H1 (cell line): Measurements from ENCODE around the gene LAMC1. TPM values are rescaled to one million over a fixed set of nuclear protein-coding genes. Genes with fewer than 3 reads are reported as not detected.

Source experiments
- BRCA1 ChIP-seq: IDR thresholded peaks from 2 replicates; pipeline ENCODE4 v1.6.1; 2012; ENCODE audit warnings: low read depth, low read length, improper control_type of control experiment
- EGR1 ChIP-seq: IDR thresholded peaks from 2 replicates; pipeline ENCODE4 v1.6.1; 2011; ENCODE audit warnings: low read depth, low read length, borderline replicate concordance
- JUN ChIP-seq: IDR thresholded peaks from 2 replicates; pipeline ENCODE4 v1.6.1; 2011; ENCODE audit warnings: low read depth, mild to moderate bottlenecking, improper control_type of control experiment, low read length
- SIRT6 ChIP-seq: IDR thresholded peaks from one replicate; pipeline ENCODE4 v1.7.1; 2012; ENCODE audit warnings: low read length, inconsistent platforms
- TAF7 ChIP-seq: optimal IDR thresholded peaks from 2 replicates; pipeline ENCODE3; 2011; ENCODE audit warnings: low read depth, mild to moderate bottlenecking, inconsistent platforms, low read length, moderate library complexity, borderline replicate concordance
- polyA plus RNA-seq, 7 experiments: library from polyadenylated mRNA; depleted of rRNA in 3 of 7; stranded (reverse) in 5 of 7; unstranded in 2 of 7; fragments of >200 nt in 5 of 7; fragments of 200-250 nt in 2 of 7; gene quantifications; 1 replicate in 5 of 7; 2 replicates in 1 of 7; 4 replicates in 1 of 7; pipeline versions ENCODE4 v1.2.1 to v1.2.3, GENCODE V29; 2011 to 2013; ENCODE audit warnings: missing spikeins in 2 of 7, mixed read lengths in 2 of 7
- total RNA-seq: library from RNA; stranded (reverse); fragmentation: NEBNext Ultra II Directional; extraction: Animal tissue kit (Norgen Biotek cat#: 25700); gene quantifications from 2 replicates; pipeline ENCODE4 v1.2.1, GENCODE V29; 2021
- TF ChIP-seq, protein P1 (sequence below): IDR thresholded peaks from 2 replicates; pipeline ENCODE4 v1.6.1; 2012; ENCODE audit warnings: low read length, inconsistent platforms

The LAMC1 gene
- total and polyA plus RNA-seq, 2 of the 8 experiments (the other 6 are each of a cell fraction or from before 2014, with no cell fraction given), result 47.6 to 90.3 TPM

DNA sequence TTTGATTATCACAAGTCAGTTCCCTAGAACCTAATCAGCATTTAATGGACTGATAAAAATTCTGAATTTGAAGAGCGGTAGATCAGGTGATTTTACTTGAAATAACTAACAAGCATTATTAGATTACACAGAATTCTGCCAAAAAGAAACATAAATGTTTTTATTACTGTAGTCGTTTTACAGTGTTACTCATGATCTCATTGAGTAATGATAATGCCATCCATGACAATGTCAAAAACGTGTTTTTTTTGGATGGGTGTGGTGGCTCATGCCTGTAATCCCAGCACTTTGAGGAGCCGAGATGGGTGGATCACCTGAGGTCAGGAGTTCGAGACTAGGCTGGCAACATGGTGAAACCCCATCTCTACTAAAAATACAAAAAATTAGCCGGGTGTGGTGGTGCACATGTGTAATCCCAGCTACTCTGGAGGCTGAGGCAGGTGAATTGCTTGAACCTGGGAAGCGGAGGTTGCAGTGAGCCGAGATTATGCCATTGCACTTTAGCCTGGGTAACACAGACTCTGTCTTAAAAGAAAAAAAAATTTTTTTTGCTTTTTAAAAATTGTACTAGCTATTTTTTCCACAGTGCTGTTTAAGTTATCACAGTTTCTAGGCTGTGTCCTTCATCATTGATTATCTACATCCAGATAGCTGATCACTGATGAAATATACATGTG is 56.6 kb downstream of the LAMC1 start (continued):
- TF ChIP-seq TAF7, result no peak
- TF ChIP-seq JUN, result no peak
- no peak for TF ChIP-seq BRCA1
- TF ChIP-seq, protein P1, sequence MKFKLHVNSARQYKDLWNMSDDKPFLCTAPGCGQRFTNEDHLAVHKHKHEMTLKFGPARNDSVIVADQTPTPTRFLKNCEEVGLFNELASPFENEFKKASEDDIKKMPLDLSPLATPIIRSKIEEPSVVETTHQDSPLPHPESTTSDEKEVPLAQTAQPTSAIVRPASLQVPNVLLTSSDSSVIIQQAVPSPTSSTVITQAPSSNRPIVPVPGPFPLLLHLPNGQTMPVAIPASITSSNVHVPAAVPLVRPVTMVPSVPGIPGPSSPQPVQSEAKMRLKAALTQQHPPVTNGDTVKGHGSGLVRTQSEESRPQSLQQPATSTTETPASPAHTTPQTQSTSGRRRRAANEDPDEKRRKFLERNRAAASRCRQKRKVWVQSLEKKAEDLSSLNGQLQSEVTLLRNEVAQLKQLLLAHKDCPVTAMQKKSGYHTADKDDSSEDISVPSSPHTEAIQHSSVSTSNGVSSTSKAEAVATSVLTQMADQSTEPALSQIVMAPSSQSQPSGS, result no peak
- TF ChIP-seq EGR1, result no peak
- no peak for TF ChIP-seq SIRT6
